ENCODE data around the gene DNAL1.

- TF ChIP-seq ZNF317 (CRISPR knock-in tag; IDR thresholded peaks at IDR 0.05; ENCODE audit: borderline replicate concordance, low read depth), result no peak
- TF ChIP-seq CTCF (IDR thresholded peaks at IDR 0.05), result no peak
- TF ChIP-seq SP1 (CRISPR knock-in tag; conservative IDR thresholded peaks at IDR 0.05), result no peak
- TF ChIP-seq, protein P1, sequence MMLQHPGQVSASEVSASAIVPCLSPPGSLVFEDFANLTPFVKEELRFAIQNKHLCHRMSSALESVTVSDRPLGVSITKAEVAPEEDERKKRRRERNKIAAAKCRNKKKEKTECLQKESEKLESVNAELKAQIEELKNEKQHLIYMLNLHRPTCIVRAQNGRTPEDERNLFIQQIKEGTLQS (CRISPR knock-in tag; conservative IDR thresholded peaks at IDR 0.05), result no peak
- TF ChIP-seq, protein P2, sequence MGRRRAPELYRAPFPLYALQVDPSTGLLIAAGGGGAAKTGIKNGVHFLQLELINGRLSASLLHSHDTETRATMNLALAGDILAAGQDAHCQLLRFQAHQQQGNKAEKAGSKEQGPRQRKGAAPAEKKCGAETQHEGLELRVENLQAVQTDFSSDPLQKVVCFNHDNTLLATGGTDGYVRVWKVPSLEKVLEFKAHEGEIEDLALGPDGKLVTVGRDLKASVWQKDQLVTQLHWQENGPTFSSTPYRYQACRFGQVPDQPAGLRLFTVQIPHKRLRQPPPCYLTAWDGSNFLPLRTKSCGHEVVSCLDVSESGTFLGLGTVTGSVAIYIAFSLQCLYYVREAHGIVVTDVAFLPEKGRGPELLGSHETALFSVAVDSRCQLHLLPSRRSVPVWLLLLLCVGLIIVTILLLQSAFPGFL (CRISPR knock-in tag; IDR thresholded peaks at IDR 0.05; ENCODE audit: borderline replicate concordance), result no peak
- TF ChIP-seq KAT7 (CRISPR knock-in tag; IDR thresholded peaks at IDR 0.05; ENCODE audit: borderline replicate concordance), result no peak
- TF ChIP-seq RELA (CRISPR knock-in tag; IDR thresholded peaks at IDR 0.05; ENCODE audit: borderline replicate concordance), result no peak
- TF ChIP-seq JUN (CRISPR knock-in tag; IDR thresholded peaks at IDR 0.05), result no peak
- TF ChIP-seq, protein P3, sequence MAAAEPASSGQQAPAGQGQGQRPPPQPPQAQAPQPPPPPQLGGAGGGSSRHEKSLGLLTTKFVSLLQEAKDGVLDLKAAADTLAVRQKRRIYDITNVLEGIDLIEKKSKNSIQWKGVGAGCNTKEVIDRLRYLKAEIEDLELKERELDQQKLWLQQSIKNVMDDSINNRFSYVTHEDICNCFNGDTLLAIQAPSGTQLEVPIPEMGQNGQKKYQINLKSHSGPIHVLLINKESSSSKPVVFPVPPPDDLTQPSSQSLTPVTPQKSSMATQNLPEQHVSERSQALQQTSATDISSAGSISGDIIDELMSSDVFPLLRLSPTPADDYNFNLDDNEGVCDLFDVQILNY (CRISPR knock-in tag; IDR thresholded peaks at IDR 0.05), result no peak
These were observed 49.3 kb downstream of the DNAL1 start for GRCh38 chr14:73694083-73694482.
